ENCODE measurements around the gene LYSMD2.
"Not testable (repeated sequence)": the region's sequence is repeated elsewhere in the genome, so short reads cannot be mapped to it uniquely, and the experiment has no call there.

The LYSMD2 gene
- 2.7 to 52.1 (median 6.8) reads per million in 18 experiments for total RNA-seq

- DNase-seq: peak; percentile 54 to 65
These were observed at the start of gene LYSMD2 for GRCh38 chr15:51737522-51738305. LYSMD2 (minus strand) TSS chr15:51737655; CDS start chr15:51737622, 33 bp downstream.

DNA sequence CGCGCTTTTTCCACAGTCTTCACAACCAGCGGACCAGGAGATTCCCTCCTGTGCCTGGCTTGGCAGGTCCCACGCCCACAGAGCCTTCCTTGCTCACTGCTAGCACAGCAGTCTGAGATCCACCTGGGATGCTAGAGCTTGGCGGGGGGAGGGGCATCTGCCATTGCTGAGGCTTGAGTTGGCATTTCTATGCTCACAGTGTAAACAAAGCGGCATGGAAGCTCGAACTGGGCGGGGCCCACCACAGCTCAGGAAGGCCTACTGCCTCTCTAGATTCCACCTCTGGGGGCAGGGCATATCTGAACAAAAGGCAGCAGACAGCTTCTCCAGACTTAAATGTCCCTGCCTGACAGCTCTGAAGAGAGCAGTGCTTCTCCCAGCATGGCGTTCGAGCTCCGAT lies 49.7 kb upstream of the LYSMD2 start:
- not testable (repeated sequence) for DNase-seq

GRCh38 chr15:51783967-51784366 lies 46.5 kb upstream of the LYSMD2 start:
- DNase-seq: no peak

- peak in 1 of 2 donors; percentile 7 for DNase-seq
These were observed 45.0 kb upstream of the LYSMD2 start for GRCh38 chr15:51782357-51782896.

DNA sequence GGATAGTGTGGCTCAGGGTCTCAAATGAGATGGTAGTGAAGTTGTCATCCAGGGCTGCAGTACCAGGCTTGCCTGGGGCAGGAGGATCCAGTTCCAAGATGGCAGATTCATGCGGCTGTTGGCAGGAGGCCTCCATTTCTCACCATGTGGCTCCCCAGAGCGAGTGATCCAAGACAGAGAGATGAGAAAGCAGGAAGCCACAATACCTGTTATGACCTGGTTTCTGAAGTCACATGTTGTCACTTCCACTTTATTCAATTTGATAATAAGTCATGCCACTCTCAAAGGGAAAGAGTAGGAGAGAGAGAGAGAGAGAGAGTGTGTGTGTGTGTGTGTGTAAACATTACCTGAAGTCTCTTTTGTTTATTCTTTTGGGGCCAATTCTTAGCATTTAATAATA lies 44.1 kb upstream of the LYSMD2 start:
- no peak for DNase-seq

- DNase-seq: no peak
These were observed 43.2 kb upstream of the LYSMD2 start for GRCh38 chr15:51780636-51781035.

DNA sequence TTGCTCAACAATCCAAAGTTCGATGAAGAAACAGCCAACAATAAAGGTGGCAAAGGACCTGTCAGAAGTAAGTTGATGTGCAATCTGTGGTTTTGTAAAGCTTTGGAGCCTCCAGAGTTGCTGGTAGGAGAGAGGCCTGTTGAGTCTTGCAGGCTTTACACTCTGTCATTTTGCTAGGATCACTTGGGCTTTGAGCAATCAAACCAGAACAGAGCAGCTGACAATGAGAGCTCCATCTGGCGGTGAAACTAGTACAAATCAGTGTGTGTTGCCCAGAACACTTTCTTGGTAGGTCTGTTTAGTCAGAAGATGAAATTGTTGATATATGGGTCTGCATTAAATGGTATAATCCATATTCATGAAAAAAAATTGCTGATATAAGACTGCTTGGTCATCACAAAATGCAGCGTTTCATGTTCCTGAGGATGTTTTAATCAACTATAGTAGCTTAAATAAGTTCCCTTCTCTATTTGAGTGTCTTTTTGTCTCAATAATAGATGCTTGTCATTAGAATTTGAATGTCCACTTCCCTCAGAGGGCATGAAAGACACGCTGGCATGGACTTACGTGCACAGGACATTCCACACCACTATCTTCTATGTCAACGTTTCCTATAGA lies 39.6 kb upstream of the LYSMD2 start:
- DNase-seq: peak; percentile 84 to 88

DNA sequence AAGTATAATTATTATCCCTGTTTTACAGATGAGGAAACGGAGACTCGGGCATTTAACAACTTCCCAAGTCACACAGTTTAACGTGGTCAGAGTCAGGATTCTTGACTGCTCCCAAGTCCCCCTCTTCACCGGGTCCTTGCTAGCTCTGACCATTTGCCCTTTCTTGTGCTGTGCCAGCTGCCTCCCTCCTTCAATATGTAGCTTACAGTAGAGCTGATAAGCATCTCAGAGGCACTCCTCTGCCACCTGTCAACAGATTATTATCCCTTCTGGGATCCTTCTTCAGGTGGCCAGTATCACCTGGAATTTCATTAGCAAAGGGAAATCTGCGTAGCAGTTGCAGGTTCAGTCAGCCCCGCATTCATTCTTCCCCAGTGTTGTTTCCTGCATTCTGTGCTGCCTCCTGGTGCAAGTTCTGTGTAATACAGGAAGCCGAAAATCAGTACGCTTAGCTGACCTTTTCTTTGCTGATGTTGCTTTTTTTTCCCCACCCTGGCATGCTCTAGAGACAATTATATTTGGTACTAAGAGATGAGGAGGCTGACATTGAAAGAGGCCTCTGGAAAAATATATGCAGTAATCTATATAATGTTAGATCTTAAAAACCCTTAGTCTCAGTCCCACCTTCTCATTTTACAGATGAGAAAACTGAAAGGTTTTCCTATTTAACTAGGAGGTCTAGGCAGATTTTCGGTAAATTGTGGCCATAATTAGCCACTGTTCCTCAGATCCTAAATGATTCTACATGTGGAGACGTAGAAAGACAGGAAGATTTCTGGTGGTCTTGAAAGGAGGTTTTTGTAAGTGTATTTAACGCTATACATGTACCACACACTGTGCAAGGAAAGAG lies 38.7 kb upstream of the LYSMD2 start:
- DNase-seq: peak; percentile 51 to 52

- DNase-seq: no peak
These were observed 37.5 kb upstream of the LYSMD2 start for GRCh38 chr15:51774916-51775315.

- no peak for DNase-seq
These were observed 34.3 kb upstream of the LYSMD2 start for GRCh38 chr15:51771773-51772172.

DNA sequence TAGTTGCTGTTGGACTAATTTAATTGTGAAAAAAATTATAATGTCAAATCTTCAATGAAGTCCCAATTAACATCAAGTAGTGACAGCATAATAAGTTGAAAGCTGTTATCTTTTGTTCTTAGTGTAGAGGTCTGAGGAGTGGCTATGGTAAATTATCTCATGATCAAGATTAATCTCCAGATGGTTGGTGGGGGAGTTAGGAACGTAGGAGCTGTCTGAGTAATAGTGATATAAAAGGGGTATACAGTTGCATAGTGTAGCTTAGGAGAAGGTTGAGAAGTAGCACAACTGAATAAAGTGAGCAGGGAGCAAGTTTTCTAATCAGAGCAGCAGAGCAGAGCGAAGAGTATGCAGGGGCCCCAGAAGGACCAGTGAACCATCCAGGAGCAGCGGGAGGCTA lies 33.4 kb upstream of the LYSMD2 start:
- DNase-seq: no peak

DNA sequence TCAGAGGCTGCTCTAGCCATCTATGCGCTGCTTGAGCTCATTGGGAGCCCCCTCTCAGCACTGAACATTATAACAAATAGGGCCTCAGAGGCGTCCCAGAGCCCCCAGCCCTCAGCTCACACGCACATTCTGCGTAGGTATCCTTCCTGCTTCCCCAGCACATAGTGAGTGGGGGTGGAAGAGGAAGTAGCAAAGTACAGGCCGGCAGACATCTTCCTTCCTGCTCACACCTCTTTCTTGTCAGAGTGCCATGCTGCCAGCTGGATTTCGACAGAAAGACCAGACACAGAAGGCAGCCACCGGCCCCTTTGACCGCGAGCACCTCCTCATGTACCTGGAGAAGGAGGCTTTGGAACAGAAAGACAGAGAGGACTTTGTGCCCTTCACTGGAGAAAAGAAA lies 30.6 kb upstream of the LYSMD2 start:
- DNase-seq: peak in 1 of 2 donors; percentile 47

DNA sequence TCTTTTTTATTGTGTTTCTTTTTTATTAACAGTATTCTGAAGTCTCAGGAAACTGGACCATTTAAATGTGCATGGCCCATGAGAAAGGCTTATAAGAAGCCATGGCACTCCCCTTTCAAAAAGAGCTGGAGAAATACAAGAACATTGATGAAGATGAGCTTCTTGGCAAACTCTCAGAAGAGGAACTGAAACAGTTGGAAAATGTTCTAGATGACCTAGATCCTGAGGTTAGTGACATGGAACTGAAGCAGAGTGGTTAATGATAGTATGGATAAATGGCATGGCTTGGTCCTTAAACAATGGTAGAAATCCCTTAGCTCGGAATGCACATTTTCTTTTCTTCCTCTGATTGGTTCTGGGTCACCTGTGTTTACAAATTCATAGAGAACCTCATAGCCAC lies 28.9 kb upstream of the LYSMD2 start:
- DNase-seq: peak; percentile 13 to 46

DNA sequence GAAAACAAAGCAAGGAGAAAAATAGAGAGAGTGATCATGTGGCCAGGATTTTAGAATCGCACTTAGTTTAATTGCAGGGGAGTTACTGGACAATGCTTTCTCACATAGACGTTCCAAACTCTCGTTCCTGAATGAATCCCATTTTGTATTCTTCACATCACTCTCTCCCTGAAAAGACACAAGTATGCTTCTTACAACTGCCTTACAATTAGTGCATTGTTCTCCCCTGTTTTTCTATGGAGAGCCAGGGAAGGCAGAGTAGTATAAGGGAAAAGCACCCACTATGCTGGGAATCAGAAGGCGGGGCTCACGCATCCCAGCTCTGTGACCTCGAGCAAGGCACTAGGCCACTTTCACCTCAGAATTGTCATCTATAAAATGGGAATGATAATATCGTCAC lies 28.3 kb upstream of the LYSMD2 start:
- no peak for DNase-seq

GRCh38 chr15:51760805-51761204 lies 23.4 kb upstream of the LYSMD2 start:
- no peak for DNase-seq

DNA sequence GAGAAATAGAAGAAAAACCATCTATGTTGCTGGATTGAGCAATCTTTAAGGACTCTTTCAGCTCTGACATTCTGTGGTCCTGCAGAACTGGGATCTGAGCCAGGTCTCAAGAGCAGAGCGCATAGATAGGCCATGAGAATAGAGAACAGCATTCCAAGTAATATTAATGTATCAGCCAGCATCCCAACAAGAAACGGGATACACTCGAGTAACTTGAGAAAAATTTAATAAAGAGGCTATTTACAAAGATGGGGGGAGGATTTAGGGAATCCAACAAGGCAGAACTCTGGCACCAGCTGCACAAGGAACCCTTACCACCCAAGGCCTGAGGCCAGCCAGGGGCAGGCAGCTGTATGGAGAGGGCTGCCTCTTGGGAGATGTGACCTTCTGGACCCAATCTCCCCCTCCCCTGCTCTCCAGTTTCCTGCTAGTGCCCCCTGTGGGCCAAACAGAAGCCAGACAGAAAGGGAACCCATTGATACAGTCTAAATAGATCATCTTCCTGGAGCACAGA lies 22.2 kb upstream of the LYSMD2 start:
- DNase-seq: no peak

DNA sequence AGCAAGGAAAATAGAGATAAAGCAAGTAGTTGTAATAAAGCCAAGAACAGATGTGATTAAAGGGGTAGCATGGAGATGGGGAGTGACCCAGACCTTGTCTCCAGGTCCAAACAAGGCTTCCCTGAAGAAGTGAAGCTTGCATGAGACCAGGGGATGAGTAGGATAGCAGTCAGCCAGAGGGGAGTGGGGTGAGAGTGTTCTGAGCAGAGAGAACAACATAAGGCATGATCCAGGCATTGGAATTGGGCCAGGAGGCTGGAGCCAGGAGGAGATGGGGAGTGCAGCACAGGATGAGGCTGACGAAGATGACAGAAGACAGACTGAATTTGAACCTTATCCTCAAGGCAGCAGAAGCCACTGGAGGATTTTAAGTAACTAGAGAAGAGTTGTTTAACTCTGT lies 21.2 kb upstream of the LYSMD2 start:
- DNase-seq: no peak

DNA sequence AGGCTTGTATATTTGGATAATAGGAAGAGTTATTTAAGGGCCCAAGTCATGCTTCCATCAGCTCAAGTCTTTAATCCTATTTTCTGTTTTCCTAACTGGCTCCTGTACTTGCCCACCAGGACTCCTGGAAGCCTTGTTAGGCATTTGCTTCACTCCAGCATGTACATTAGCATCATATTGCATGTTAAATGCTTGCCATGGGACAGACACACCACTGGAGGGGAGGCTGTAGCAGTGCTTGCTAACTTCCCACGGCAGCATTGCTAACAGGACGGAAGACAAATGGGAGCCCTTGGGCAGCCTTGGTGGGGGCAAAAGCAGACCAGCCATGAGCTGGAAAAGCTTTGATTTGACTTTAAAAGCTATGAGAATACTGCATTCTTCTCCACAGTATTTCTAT lies 20.0 kb upstream of the LYSMD2 start:
- no peak for DNase-seq

GRCh38 chr15:51756482-51756881 lies 19.0 kb upstream of the LYSMD2 start:
- peak; percentile 62 to 81 for DNase-seq

GRCh38 chr15:51755790-51756189 lies 18.3 kb upstream of the LYSMD2 start:
- DNase-seq: no peak

DNA sequence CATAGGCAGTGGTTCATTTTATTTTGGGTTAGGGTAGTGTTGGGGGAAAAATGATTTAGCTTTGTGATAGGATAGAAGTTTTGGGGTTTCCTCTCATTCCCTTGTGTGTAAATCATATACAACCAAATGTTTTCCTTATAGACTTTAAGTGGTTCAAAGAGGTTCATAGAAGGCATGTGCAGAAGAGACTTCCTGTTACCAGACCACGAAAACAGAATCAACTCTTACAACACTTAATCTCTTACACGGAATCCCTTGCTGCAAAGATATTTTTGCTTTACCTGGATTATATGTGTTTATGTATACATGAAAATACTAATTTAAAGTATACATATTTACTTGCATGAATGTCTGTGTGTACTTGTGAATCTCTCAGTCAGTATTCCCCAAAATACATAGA lies 16.8 kb upstream of the LYSMD2 start:
- no peak for DNase-seq

- peak; percentile 57 to 74 for DNase-seq
These were observed 15.4 kb upstream of the LYSMD2 start for GRCh38 chr15:51752888-51753287.

Measured in inflammatory macrophage (primary cell).